IPS-20b (cell line): ENCODE data around the gene C1orf87.

Source experiments
- H3K27ac ChIP-seq: one replicate; pipeline ENCODE4 v1.5.1; 2013; ENCODE audit warnings: low read length
- H3K27me3 ChIP-seq: 2 replicates; pipeline ENCODE4 v1.6.1; 2013; ENCODE audit warnings: mild to moderate bottlenecking, low read length, inconsistent platforms; ENCODE audit not compliant: insufficient read depth
- H3K36me3 ChIP-seq: 2 replicates; pipeline ENCODE4 v1.6.1; 2013; ENCODE audit warnings: low read depth, mild to moderate bottlenecking, inconsistent platforms, low read length, moderate library complexity; ENCODE audit not compliant: insufficient read depth
- H3K4me1 ChIP-seq: 2 replicates; pipeline ENCODE4 v1.6.1; 2013; ENCODE audit warnings: mild to moderate bottlenecking, control low read depth, inconsistent platforms, low read length, moderate library complexity; ENCODE audit not compliant: insufficient read depth
- H3K4me3 ChIP-seq: 2 replicates; pipeline ENCODE4 v1.5.1; 2013; ENCODE audit warnings: mild to moderate bottlenecking, low read length, inconsistent platforms
- H3K9ac ChIP-seq: 2 replicates; pipeline ENCODE4 v1.6.1; 2013; ENCODE audit warnings: low read depth, mild to moderate bottlenecking, inconsistent platforms, low read length, moderate library complexity
- H3K9me3 ChIP-seq: 2 replicates; pipeline ENCODE4 v1.6.1; 2013; ENCODE audit warnings: mild to moderate bottlenecking, low read depth, low read length, inconsistent platforms; ENCODE audit not compliant: insufficient read depth

Gene C1orf87

GRCh38 chr1:60073605-60074278 lies at the start of gene C1orf87:
Gene C1orf87, minus strand, starts transcription at chr1:60073770. Its CDS starts 1,127 bp downstream, at chr1:60072643.
- Histone ChIP-seq H3K9ac (no peak within 1 kb of the TSS), H3K4me3 (no peak within 1 kb of the TSS; the same call in 1 of the 2 replicates)

GRCh38 chr1:60118085-60118484 lies 44.5 kb upstream of the C1orf87 start:
- Histone ChIP-seq H3K36me3 (no peaks in the 10 kb centered on the region), H3K9me3 (no peaks in the 10 kb centered on the region), H3K4me3 (no peak overlapping the region), H3K27ac (no peak overlapping the region), H3K27me3 (no peaks in the 10 kb centered on the region), H3K4me1 (no peaks in the 10 kb centered on the region; the same call in 1 of the 2 replicates), H3K9ac (no peak overlapping the region)

More at GRCh38 chr1:60073605-60074278, at the start of gene C1orf87:
- Histone ChIP-seq H3K4me1 (no peaks in the 10 kb centered on the region), H3K36me3 (no peaks in the 10 kb centered on the region), H3K27me3 (peaks cover 12% of the 10 kb centered on the region; the same call in 1 of the 2 replicates), H3K9me3 (no peaks in the 10 kb centered on the region), H3K27ac (no peak within 1 kb of the TSS)

GRCh38 chr1:60114745-60115318 lies 41.3 kb upstream of the C1orf87 start:
- Histone ChIP-seq H3K27me3 (no peaks in the 10 kb centered on the region), H3K9ac (no peak overlapping the region), H3K4me3 (no peak overlapping the region), H3K27ac (no peak overlapping the region), H3K9me3 (no peaks in the 10 kb centered on the region), H3K36me3 (no peaks in the 10 kb centered on the region), H3K4me1 (no peaks in the 10 kb centered on the region; the same call in 1 of the 2 replicates)

- Histone ChIP-seq H3K27ac (no peak overlapping the region), H3K27me3 (no peaks in the 10 kb centered on the region), H3K9ac (no peak overlapping the region), H3K36me3 (no peaks in the 10 kb centered on the region), H3K4me1 (no peaks in the 10 kb centered on the region; the same call in 1 of the 2 replicates), H3K9me3 (no peaks in the 10 kb centered on the region), H3K4me3 (no peak overlapping the region)
Observed at GRCh38 chr1:60113596-60113995, 40.0 kb upstream of the C1orf87 start.

GRCh38 chr1:60113028-60113427 lies 39.5 kb upstream of the C1orf87 start:
- H3K27ac ChIP-seq = no peak overlapping the region
- H3K9me3 ChIP-seq = no peaks in the 10 kb centered on the region
- no peak overlapping the region for H3K9ac ChIP-seq
- no peaks in the 10 kb centered on the region for H3K27me3 ChIP-seq
- no peaks in the 10 kb centered on the region; the same call in 1 of the 2 replicates for H3K4me1 ChIP-seq
- H3K4me3 ChIP-seq = no peak overlapping the region
- H3K36me3 ChIP-seq = no peaks in the 10 kb centered on the region

- Histone ChIP-seq H3K27me3 (no peaks in the 10 kb centered on the region), H3K9ac (no peak overlapping the region), H3K27ac (no peak overlapping the region), H3K4me1 (no peaks in the 10 kb centered on the region; the same call in 1 of the 2 replicates), H3K9me3 (no peaks in the 10 kb centered on the region), H3K36me3 (no peaks in the 10 kb centered on the region), H3K4me3 (no peak overlapping the region)
Observed at GRCh38 chr1:60111716-60112115, 38.1 kb upstream of the C1orf87 start.

GRCh38 chr1:60111118-60111517 lies 37.5 kb upstream of the C1orf87 start:
- Histone ChIP-seq H3K27me3 (no peaks in the 10 kb centered on the region), H3K4me1 (no peaks in the 10 kb centered on the region; the same call in 1 of the 2 replicates), H3K9ac (no peak overlapping the region), H3K4me3 (no peak overlapping the region), H3K36me3 (no peaks in the 10 kb centered on the region), H3K9me3 (no peaks in the 10 kb centered on the region), H3K27ac (no peak overlapping the region)

GRCh38 chr1:60108196-60108595 lies 34.6 kb upstream of the C1orf87 start:
- H3K9ac ChIP-seq = no peak overlapping the region
- H3K4me3 ChIP-seq = no peak overlapping the region
- H3K4me1 ChIP-seq = no peaks in the 10 kb centered on the region
- H3K27me3 ChIP-seq = no peaks in the 10 kb centered on the region
- H3K9me3 ChIP-seq = no peaks in the 10 kb centered on the region
- no peaks in the 10 kb centered on the region for H3K36me3 ChIP-seq
- no peak overlapping the region for H3K27ac ChIP-seq

GRCh38 chr1:60103186-60103585 lies 29.6 kb upstream of the C1orf87 start:
- Histone ChIP-seq H3K4me1 (no peaks in the 10 kb centered on the region), H3K4me3 (no peak overlapping the region), H3K9ac (no peak overlapping the region), H3K9me3 (no peaks in the 10 kb centered on the region), H3K27me3 (no peaks in the 10 kb centered on the region), H3K36me3 (no peaks in the 10 kb centered on the region), H3K27ac (no peak overlapping the region)

GRCh38 chr1:60102267-60103061 lies 28.9 kb upstream of the C1orf87 start:
- Histone ChIP-seq H3K9me3 (no peaks in the 10 kb centered on the region), H3K4me1 (no peaks in the 10 kb centered on the region), H3K9ac (no peak overlapping the region), H3K27ac (no peak overlapping the region), H3K36me3 (no peaks in the 10 kb centered on the region), H3K27me3 (no peaks in the 10 kb centered on the region), H3K4me3 (no peak overlapping the region)

- Histone ChIP-seq H3K4me1 (no peaks in the 10 kb centered on the region), H3K27ac (no peak overlapping the region), H3K27me3 (no peaks in the 10 kb centered on the region), H3K36me3 (no peaks in the 10 kb centered on the region), H3K4me3 (no peak overlapping the region), H3K9me3 (no peaks in the 10 kb centered on the region), H3K9ac (no peak overlapping the region)
Observed at GRCh38 chr1:60101516-60101915, 27.9 kb upstream of the C1orf87 start.
